ENCODE measurements around the gene CRIP1. TPM values are rescaled to one million over a fixed set of nuclear protein-coding genes. Genes with fewer than 3 reads are reported as not detected.

Gene CRIP1
- total RNA-seq, 3 donors from 2014 or later, result 24.1 to 32.8 (median 32.8) TPM

DNA sequence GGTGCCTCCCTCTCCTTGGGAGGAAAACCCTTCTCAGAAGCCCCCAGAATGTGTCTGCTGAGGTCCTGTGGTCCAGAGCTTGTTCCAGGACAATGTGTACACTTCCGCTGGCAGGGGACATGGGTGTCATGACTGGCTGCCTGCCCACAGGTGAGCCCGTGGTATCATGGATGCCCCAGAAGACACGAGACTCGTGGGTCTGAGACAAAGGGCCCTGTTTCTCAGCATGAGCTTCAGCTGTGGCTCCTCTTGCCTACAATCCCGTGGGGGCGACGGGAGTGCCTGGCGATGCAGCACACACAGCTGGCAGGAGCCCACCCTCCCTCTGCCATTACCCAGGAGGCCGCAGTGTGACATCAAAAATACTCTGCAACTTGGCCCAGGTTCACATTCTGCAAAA, 46.7 kb downstream of the CRIP1 start:
- H3K36me3 ChIP-seq, result no peaks in the 10 kb centered on the region
- no peaks in the 10 kb centered on the region for H3K9me3 ChIP-seq
- H3K4me1 ChIP-seq, result peaks cover 4 to 8% of the 10 kb centered on the region in 2 donors
- H3K27ac ChIP-seq, result no peak overlapping the region
- intact Hi-C loops (cut with DNase I; ENCODE audit: low total_unique reads), result no loop called here
- TF ChIP-seq POLR2AphosphoS5 (IDR thresholded peaks at IDR 0.05), result no peak
- no peak for TF ChIP-seq POLR2A (IDR thresholded peaks at IDR 0.05)
- no peak for TF ChIP-seq CTCF (IDR thresholded peaks at IDR 0.05)
- peaks cover 2 to 9% of the 10 kb centered on the region in 2 donors for H3K27me3 ChIP-seq
- no peak overlapping the region for H3K4me3 ChIP-seq
- DNase-seq (ENCODE audit: low spot score in 2 of 2), result no peak

DNA sequence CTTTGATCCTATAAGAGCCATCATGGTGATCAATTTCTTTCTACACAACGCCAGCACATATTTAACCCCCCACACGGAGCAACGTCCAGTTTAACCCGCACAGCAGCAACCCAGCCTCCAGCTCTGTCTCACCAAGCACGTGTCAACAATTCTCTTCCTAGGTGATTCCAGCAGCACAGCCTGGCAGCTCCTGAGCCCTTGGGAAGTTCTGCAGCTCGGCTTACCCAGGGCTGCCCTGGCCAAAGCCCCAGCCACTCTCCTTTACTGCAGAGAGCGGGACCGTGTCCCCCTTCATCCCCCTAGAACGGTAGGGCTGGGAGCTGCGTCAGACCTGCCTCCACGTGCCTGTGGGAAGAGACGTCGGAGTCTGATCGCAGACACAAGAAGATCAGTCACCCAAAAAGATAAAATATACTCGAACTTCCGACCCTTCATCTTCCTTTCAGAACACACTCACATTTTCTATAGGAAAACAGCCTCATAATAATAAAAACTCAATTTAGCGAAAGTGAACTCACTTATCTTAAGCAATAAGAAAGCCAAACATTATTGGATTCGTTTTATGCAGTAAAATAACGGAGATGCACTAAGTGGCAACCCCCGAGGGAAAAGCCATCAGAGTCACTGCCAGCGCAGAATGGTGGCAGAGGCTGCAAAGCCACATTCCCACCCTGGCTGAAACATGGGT, 47.3 kb downstream of the CRIP1 start:
- Histone ChIP-seq H3K36me3 (no peaks in the 10 kb centered on the region), H3K9me3 (no peaks in the 10 kb centered on the region), H3K27ac (no peak overlapping the region), H3K27me3 (peaks cover 2 to 9% of the 10 kb centered on the region in 2 donors), H3K4me3 (no peak overlapping the region), H3K4me1 (peaks cover 1 to 2% of the 10 kb centered on the region in 2 donors)
- no peak for DNase-seq (ENCODE audit: low spot score in 2 of 2)
- TF ChIP-seq POLR2AphosphoS5 (IDR thresholded peaks at IDR 0.05) (no peak), CTCF (IDR thresholded peaks at IDR 0.05) (no peak), POLR2A (IDR thresholded peaks at IDR 0.05) (no peak)
- intact Hi-C loops (cut with DNase I; ENCODE audit: low total_unique reads), result no loop called here

DNA sequence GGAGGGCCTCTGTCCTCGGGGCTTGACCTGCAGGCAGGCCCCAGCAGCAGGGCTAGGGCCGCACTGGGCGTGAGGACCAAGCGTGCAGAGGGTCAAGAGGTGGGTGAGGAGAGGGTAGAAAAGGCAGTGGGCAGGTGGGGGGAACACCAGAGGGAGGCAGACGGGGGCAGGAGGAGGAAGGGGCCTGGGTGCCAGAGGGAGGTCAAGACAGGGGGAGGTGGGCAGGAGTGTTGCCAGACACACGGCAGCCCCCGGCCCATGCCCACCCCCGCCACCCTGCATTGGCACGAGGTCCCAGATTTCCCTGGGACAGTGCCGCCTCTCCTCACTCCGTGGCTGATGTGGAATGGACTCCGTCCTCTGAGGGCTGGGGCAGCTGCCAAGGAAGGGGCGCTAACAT, 47.9 kb downstream of the CRIP1 start:
- Histone ChIP-seq H3K4me3 (no peak overlapping the region), H3K4me1 (no peaks in the 10 kb centered on the region), H3K27ac (no peak overlapping the region), H3K36me3 (no peaks in the 10 kb centered on the region), H3K9me3 (no peaks in the 10 kb centered on the region), H3K27me3 (peaks cover 2 to 9% of the 10 kb centered on the region in 2 donors)
- no peak for DNase-seq (ENCODE audit: low spot score in 2 of 2)
- no peak for TF ChIP-seq CTCF (IDR thresholded peaks at IDR 0.05)
- no peak for TF ChIP-seq POLR2A (IDR thresholded peaks at IDR 0.05)
- no peak for TF ChIP-seq POLR2AphosphoS5 (IDR thresholded peaks at IDR 0.05)
- intact Hi-C loops (cut with DNase I; ENCODE audit: low total_unique reads), result no loop called here

DNA sequence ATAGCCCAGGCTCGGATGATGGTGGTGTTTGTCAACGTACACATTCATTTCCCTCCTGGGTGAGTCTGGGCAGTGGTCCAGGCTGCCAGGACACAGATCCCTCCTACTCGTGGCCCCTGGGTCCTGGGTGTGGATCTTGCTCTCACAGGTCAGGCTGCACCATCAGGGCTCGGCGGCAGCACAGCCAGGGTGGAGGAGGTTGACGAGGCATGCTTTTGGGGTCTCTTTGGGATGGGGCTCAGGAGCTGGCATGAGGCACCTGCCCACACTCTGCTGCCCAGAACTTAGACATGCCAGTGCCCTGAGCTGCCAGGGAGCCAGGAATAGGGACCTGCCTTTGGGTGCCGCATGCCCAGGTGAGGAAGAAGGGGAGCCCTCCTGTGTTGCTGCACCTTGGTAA, 49.4 kb downstream of the CRIP1 start:
- Histone ChIP-seq H3K9me3 (no peaks in the 10 kb centered on the region), H3K4me3 (no peak overlapping the region), H3K4me1 (no peaks in the 10 kb centered on the region), H3K27ac (no peak overlapping the region), H3K27me3 (peaks cover 2 to 9% of the 10 kb centered on the region in 2 donors), H3K36me3 (no peaks in the 10 kb centered on the region)
- TF ChIP-seq CTCF (IDR thresholded peaks at IDR 0.05), result no peak
- no peak for TF ChIP-seq POLR2AphosphoS5 (IDR thresholded peaks at IDR 0.05)
- TF ChIP-seq POLR2A (IDR thresholded peaks at IDR 0.05), result no peak
- no peak for DNase-seq (ENCODE audit: low spot score in 2 of 2)
- intact Hi-C loops (cut with DNase I; ENCODE audit: low total_unique reads), result no loop called here

GRCh38 chr14:105536691-105537579, 50.2 kb downstream of the CRIP1 start:
- intact Hi-C loops (cut with DNase I; ENCODE audit: low total_unique reads), result no loop called here
- Histone ChIP-seq H3K27me3 (peaks cover 2 to 9% of the 10 kb centered on the region in 2 donors), H3K4me1 (no peaks in the 10 kb centered on the region), H3K27ac (no peak overlapping the region), H3K36me3 (no peaks in the 10 kb centered on the region), H3K4me3 (no peak overlapping the region), H3K9me3 (no peaks in the 10 kb centered on the region)
- TF ChIP-seq POLR2A (IDR thresholded peaks at IDR 0.05) (no peak), POLR2AphosphoS5 (IDR thresholded peaks at IDR 0.05) (no peak)
- DNase-seq (ENCODE audit: low spot score in 2 of 2), result no peak

Measured in breast epithelium (tissue), 4 donors.